Measurements from ENCODE around the gene TRAPPC2.

TRAPPC2 gene
- long read RNA-seq, donor 1, transcript TRAPPC2-201 (5 exons, 2,716 nt) = major isoform, 6 of 6 reads
- long read RNA-seq, donor 1, partial matches to known transcripts = 0 of 6 reads
- long read RNA-seq, donor 1, other reads (novel, unspliced or antisense) = 0 of 6 reads
- long read RNA-seq, donor 2, partial matches to known transcripts = 0 of 5 reads
- long read RNA-seq, donor 2, other reads (novel, unspliced or antisense) = 0 of 5 reads
- long read RNA-seq, donor 3, partial matches to known transcripts = 0 of 2 reads
- long read RNA-seq, donor 3, other reads (novel, unspliced or antisense) = 0 of 2 reads
- long read RNA-seq, donor 4, partial matches to known transcripts = 0 of 1 reads
- long read RNA-seq, donor 4, other reads (novel, unspliced or antisense) = 0 of 1 reads
- long read RNA-seq, donor 5, partial matches to known transcripts = 0 of 4 reads
- long read RNA-seq, donor 5, other reads (novel, unspliced or antisense) = 0 of 4 reads
- long read RNA-seq, donor 6, transcript TRAPPC2-201 (5 exons, 2,716 nt) = major isoform, 6 of 7 reads
- long read RNA-seq, donor 6, partial matches to known transcripts = 0 of 7 reads
- long read RNA-seq, donor 6, other reads (novel, unspliced or antisense) = 0 of 7 reads
- long read RNA-seq, donor 7, partial matches to known transcripts = 0 of 6 reads
- long read RNA-seq, donor 7, other reads (novel, unspliced or antisense) = 0 of 6 reads
- long read RNA-seq, donor 8, transcript TRAPPC2-201 (5 exons, 2,716 nt) = major isoform, 5 of 12 reads
- long read RNA-seq, donor 8, partial matches to known transcripts = 7 of 12 reads
- long read RNA-seq, donor 8, other reads (novel, unspliced or antisense) = 0 of 12 reads

DNA sequence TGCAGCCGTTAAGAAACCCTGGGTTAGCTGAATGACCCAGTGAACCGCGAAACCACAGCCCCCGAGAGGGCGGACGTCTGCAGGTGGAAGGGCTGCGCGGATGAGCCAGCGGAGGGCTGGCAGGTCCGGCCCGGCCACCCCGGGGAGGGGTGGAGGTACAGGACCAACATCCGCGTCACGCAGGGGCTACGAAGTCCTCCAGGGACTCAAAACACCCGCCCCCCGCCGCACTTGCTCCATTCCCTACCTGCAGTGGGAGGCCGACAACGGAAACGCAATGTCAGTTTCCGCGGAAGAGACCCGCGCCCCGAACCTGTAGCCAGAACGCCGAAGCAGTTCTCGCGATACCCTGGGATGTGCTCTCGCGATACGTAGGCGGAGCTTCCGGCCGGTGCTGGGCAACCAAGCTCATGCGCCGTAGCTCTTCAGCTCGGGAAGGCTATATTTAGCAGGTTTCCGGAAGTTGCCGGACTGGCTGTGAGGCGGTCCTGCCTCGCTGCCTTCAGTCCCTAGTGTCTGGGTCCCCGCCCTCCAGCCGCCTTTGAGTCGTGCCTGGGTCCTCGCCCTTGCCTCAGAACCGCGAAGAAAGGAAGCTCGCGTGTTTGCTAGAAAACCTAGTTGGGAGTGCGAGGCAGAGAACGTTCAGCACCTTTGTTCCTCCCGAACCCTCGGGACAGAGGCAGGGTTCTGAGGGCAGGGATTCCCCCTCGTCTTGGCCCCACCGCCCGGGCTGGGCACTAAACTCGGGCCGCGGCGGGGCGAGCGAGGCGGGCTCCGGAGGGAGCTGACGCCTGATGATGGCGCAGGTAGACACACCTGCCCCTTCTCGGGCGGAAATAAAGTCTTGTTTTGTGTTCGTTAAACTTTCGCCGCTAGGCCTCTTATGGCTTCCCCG, at the start of gene TRAPPC2, which contains the start of gene OFD1:
Gene TRAPPC2, minus strand, starts transcription at position 343 of the 895 bp plus-strand sequence. CDS start 14,657 bp downstream, outside the sequence.
Gene OFD1, plus strand, starts transcription at position 471 of the 895 bp plus-strand sequence. Its CDS starts 324 bp downstream, at position 795.
- peak; percentile 78 for DNase-seq

DNA sequence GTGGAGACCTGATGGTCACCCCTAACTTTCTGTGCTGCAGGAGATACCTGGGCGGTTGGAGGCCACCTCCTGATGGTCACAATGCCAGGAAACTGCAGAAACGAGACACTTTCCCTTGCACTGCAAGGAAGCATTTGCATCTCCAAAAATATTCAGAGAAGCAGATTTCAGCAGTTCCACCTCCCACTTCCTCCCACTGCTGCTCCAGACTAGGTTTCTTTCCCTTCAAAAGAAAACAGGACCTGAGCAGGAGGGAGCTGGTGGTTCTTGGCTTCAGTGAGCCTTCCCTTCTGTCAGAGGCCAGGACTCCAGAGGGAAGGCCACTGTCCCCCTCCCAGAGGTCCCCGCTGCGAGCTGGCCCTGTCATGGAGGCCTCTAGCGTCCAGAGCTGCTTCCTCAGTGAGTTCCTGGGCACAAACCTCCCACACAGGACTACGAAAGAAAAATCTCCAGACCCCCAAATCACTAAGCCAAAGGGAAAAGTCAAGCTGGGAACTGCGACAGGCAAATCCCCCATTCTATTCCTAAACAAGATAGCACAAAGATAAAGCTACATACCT, 46.5 kb upstream of the TRAPPC2 start:
- DNase-seq = no peak

DNA sequence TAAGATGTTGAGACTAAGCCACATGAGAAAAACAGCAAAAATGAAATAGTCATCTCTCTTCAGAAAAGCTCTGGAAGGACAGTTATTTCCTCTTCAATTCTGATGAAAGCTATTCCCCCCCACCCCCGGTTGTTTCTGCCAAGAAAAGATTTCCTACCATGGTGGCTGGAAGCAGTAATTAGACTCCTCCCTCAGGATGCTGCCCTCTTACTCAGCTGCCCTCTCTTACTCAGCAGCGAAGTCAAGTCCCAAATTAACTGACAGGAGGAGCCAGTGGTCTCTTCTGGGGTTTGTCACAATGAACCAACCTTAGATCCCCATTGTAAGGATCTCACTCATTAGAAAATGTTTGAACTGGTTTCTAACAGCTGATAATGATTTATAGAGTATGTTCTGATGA, 44.5 kb upstream of the TRAPPC2 start:
- DNase-seq = no peak

DNA sequence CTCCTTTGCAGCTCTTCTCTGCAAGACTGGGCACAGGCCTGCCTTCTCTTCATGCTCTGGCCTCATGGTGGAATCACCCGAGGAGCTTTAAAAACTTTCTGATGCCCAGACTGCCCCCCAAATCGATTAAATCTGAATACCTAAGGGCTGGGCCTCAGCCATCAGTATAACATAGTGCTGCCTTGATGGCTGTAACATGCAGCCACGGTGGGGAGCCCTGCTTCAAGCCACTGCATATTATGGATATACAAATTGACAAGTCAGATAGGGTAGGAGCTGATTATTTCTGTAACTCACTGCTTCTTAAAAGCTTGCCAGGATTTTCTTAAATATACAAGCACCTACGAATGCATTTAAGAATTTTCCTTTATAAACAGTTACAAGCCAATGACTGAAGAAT, 42.0 kb upstream of the TRAPPC2 start:
- no peak for DNase-seq

DNA sequence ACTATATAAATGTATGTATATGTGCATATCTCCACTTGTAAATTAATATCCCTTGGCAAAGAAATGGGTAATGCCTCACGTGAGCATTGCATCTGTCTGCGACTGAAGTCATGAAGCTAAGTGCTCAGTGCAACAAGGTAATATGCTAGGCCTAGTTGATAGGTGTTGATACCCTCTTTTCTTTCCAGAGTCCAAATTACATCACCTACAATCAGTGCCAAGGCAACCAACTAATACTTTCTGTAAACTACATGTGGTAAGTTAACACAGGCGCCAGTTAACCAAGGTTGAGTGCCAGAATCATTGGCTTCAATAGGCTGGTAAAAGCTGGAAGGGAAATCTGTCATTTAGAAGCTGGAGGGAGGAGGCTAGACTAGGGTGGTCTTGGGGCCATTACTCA, 41.4 kb upstream of the TRAPPC2 start:
- DNase-seq = no peak

- no peak for DNase-seq
Observed at GRCh38 chrX:13774696-13775095, 40.3 kb upstream of the TRAPPC2 start.

DNA sequence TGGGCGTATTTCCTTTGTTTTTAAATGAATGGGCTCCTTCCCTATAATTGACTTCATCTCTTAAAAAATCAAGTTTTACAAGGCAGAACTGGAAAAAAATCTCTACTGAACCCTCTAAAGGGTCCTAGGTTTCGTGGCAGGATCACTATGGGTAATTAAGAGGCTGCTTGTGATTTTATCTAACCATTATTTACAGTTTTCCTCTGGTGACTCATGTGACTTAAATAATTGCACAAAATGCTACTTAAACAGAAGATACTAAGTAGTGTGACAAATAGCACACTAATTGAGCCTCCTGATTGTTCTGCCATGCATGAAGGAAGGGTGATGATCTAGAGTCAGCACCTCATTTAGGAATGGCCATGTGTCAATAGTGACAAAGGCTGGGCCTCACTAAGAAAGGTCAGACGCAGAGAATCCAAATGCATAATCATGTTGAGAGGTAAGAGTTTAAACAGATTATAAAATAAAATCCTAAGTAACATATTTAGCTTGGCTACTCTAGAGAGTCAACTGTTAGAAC, 35.7 kb upstream of the TRAPPC2 start:
- DNase-seq = no peak

- DNase-seq = no peak
Observed at GRCh38 chrX:13768939-13769338, 34.5 kb upstream of the TRAPPC2 start.

- no peak for DNase-seq
Observed at GRCh38 chrX:13764765-13765164, 30.3 kb upstream of the TRAPPC2 start.

DNA sequence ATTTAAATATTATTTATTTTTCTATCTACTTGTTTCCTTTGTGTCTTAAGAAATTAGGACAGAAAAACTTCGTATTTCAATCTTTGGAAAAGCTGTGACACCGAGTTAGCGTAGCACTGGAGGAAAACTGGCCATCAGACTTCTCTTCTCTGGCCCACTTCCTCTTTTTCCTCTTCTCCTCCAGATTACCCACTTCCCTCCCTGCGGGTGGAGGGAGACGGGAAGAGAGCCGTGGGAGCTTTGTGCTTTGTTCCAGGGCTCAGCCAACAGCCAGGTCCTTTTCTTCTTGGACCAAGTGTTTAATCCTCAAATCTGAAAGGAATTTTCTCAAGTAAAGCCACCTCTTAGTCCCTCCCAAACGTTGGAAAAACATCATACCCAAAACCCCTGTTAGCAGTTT, 29.9 kb upstream of the TRAPPC2 start:
- no peak for DNase-seq

DNA sequence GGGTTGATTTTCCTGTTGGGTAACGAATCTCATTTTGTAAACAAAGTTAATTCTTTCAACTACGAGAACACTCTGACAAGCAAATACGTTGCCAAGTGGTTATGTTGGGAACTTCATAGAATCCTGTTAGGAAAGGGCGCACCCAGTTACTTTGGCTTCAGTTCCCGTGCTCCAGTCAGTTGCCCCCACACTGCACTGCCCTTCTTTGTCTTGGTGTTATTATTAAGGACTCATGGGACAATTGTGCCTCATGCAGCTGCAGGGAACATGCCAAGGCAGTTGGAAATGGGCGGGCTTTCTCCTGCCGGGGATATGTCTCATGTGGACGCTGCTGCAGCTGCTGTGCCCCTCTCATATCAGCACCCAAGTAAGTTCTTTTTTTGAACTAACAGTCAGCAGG, 29.1 kb upstream of the TRAPPC2 start:
- no peak for DNase-seq

- no peak for DNase-seq
Observed at GRCh38 chrX:13761606-13762414, 27.4 kb upstream of the TRAPPC2 start.

DNA sequence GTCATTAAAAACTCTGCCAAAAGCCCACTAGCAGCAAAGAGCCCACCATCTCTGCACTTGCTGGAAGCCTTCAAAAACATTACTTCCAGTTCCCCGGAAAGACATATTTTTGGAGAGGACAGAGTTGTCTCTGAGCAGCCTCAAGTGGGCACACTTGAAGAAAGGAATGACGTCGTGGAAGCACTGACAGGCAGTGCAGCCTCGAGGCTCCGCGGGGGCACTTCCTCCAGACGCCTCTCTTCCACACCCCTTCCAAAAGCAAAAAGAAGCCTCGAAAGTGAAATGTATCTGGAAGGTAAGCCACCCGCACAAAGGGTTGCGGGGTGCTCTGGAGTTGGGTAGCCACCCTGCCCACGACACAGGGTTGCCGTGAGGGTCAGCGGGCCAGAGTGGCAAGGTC, 26.0 kb upstream of the TRAPPC2 start:
- no peak for DNase-seq

GRCh38 chrX:13759152-13759718, 24.8 kb upstream of the TRAPPC2 start:
- no peak for DNase-seq

DNA sequence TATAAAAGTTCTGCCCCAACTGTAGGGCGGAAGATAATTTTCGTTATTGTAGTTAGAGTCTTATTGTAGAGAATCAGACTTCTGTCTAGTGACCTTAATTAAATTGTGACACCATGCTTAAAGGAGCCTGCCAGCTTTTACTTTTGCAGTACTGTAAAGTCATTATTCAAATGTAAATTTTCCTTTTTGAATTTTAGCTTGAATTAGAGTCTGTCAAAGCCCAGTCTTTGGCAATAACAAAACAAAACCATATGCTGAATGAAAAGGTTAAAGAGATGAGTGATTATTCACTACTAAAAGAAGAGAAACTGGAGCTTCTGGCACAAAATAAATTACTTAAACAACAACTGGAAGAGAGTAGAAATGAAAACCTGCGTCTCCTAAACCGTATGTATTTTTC, 22.0 kb upstream of the TRAPPC2 start:
- DNase-seq = no peak

DNA sequence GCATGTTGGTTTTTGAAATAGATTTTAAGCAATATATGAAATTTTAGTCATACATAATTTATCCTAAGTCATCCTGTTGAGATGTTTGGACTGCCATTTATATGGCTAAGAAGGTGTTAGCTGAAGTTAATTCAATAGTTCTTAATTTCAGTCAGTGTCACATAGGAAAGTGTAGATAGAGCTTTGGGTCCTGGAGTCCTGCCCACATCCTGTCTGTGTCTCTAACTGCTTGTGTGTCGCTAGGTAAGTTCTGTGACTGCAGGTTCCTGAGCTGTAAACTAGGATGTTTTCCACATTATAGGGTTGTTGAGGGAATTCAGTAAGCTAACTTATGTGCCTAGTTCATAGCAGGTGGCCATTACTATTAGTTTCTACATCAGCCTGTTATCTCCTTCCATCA, 20.8 kb upstream of the TRAPPC2 start:
- DNase-seq = no peak

DNA sequence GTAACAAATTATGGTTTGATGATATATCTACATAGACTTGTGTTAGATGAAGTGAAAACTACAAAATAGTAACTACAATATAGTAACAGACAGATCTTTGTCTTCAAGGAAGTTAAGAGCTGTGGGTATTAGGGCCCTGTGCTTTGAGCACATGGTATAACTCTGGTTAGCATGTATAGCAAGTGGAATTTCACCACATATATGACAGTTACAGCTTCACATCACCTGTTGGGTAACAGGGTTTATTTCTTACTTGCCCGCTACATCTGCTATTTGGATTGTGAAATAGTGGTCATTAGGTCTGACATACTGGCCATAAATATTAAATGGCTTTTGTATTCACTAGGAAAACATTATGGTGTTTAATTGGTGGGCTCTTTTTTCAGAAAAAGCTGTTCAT, 20.3 kb upstream of the TRAPPC2 start:
- no peak for DNase-seq

DNA sequence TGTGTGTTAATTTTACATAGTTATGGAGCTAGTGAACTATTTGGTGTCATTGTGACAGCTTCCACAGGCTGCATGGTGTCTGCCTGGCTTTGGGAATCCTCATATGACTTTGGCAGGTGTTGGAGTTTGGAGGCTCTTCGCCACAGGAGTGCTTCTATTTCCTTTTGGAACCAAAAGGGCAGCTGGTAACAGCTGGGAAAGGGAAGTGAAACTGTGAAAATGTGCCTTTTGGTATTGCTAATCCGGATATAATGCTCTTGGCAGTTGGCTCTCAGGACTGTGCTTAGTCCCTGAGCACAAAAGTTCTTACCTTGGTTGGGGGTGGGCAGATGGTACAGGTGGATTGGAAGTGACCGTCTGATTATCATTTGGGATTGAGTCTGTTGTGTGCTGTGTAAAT, 18.2 kb upstream of the TRAPPC2 start:
- DNase-seq = no peak

DNA sequence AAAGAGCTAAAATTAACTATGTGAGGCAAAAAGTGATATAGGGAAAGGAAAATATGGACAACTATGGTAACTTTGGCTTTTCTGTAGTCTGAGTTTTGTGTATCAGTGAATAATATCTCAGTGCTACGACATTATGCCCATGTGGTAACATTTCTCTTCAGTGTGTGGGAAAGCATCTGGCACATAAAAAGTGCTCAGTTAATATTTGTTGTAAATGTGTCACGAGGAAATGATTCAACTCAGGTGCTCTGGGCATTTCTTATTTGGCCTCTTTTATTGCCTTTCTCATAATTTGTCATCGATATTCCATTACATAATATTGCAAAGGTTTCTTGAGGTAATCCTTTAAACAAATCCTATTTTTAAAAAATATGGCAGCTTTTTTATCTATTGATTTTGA, 17.7 kb upstream of the TRAPPC2 start:
- no peak for DNase-seq

DNA sequence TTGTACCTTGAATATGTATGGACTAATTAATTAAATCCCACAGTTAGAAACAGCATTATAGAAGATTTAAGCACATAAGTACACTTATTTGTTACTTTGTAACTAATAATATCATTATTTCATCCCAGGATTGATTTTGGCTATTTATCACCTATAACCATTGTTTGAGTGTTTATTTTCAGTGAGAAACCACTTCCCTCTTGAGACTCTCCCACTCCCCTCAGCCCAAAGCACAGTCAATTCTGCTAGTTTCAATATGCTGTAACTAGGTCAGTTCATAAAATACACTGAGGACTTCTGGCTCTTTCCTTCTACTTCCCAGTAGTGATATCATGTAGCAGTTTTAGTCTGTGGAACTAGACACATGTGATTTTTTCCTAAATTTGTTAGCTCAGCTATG, 16.4 kb upstream of the TRAPPC2 start:
- no peak for DNase-seq

DNA sequence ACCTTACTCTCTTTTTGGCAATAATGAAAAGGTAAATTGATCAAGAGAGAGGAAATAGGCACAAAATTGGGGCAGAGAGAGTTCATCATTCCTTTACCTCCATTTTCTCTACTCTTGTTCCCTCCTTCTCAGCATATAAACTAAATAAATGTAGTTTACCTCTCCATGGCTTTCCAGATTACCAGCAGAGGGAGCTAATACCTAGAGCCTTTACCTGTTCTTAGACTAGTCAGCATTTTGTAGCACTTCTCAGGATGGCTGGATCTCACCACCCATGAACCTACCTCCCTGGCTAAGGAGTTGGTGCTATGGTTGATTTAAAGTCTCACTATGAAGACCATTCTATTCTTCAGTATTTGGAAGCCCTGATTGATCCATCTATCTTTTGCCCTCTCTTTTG, 15.8 kb upstream of the TRAPPC2 start:
- no peak for DNase-seq

Measured in right kidney (tissue), 9 donors.